ENCODE measurements around the gene DBN1. TPM values are rescaled to one million over a fixed set of nuclear protein-coding genes. Genes with fewer than 3 reads are reported as not detected.

Gene DBN1
- polyA plus RNA-seq, 1 experiment: 164 TPM

GRCh38 chr5:177468685-177469628 lies 4.5 kb downstream of the DBN1 start:
- no peaks in the 10 kb centered on the region for H3K27me3 ChIP-seq (ENCODE audit: control insufficient read depth, insufficient read depth, low read length)
- no peak for DNase-seq (ENCODE audit: low read depth, low spot score)
- H3K9me3 ChIP-seq (ENCODE audit: control insufficient read depth, insufficient read depth, low read length): peaks cover 12% of the 10 kb centered on the region
- 0 out of 2 replicates have a peak overlapping the region, but pooled peaks have one; percentile 13 for H3K4me3 ChIP-seq (ENCODE audit: low read depth, low read length)
- ChIA-PET POLR2A (interaction anchor here (0.6 to 3.4 kb wide), 6 partner anchors 10 to 79 kb away, joined by 3 to 20 read pairs (median 4); partner anchors contain the start of gene PDLIM7), CTCF (interaction anchor here (1.0 to 3.3 kb wide), 3 partner anchors 12 to 79 kb away, joined by 4 to 13 read pairs (median 11); no protein-coding TSS in a partner anchor)
- H3K27ac ChIP-seq (ENCODE audit: low read depth, low read length): peak overlapping the region; percentile 52
- TF ChIP-seq CTCF (IDR thresholded peaks at IDR 0.05; ENCODE audit: low read depth, low read length): no peak

- Histone ChIP-seq H3K27me3 (ENCODE audit: control insufficient read depth, insufficient read depth, low read length) (no peaks in the 10 kb centered on the region), H3K9me3 (ENCODE audit: control insufficient read depth, insufficient read depth, low read length) (peaks cover 12% of the 10 kb centered on the region), H3K27ac (ENCODE audit: low read depth, low read length) (peak overlapping the region; percentile 52), H3K4me3 (ENCODE audit: low read depth, low read length) (no peak overlapping the region)
- no peak for TF ChIP-seq CTCF (IDR thresholded peaks at IDR 0.05; ENCODE audit: low read depth, low read length)
- ChIA-PET POLR2A (interaction anchor here (0.6 to 3.4 kb wide), 3 partner anchors 10 to 44 kb away, joined by 3 to 20 read pairs (median 3); partner anchors contain the start of gene PDLIM7), CTCF (interaction anchor here (1.0 to 3.3 kb wide), 2 partner anchors 11 to 13 kb away, joined by 3 to 13 read pairs; no protein-coding TSS in a partner anchor)
- no peak for DNase-seq (ENCODE audit: low read depth, low spot score)
These were observed 5.1 kb downstream of the DBN1 start for GRCh38 chr5:177468329-177468684.

GRCh38 chr5:177467436-177467835 lies 6.0 kb downstream of the DBN1 start:
- H3K4me3 ChIP-seq (ENCODE audit: low read depth, low read length): no peak overlapping the region
- no peaks in the 10 kb centered on the region for H3K27me3 ChIP-seq (ENCODE audit: control insufficient read depth, insufficient read depth, low read length)
- no peak for TF ChIP-seq CTCF (IDR thresholded peaks at IDR 0.05; ENCODE audit: low read depth, low read length)
- POLR2A ChIA-PET: interaction anchor here (0.7 to 3.4 kb wide), 2 partner anchors 9 to 30 kb away, joined by 3 to 20 read pairs; partner anchors contain the start of gene PDLIM7
- no peak for DNase-seq (ENCODE audit: low read depth, low spot score)
- CTCF ChIA-PET: interaction anchor here (0.6 to 3.3 kb wide), 3 partner anchors 10 to 83 kb away, joined by 3 to 13 read pairs (median 3); partner anchors contain the start of gene SLC34A1
- peaks cover 12% of the 10 kb centered on the region for H3K9me3 ChIP-seq (ENCODE audit: control insufficient read depth, insufficient read depth, low read length)
- H3K27ac ChIP-seq (ENCODE audit: low read depth, low read length): no peak overlapping the region

- Histone ChIP-seq H3K27me3 (ENCODE audit: control insufficient read depth, insufficient read depth, low read length) (no peaks in the 10 kb centered on the region), H3K9me3 (ENCODE audit: control insufficient read depth, insufficient read depth, low read length) (peaks cover 12% of the 10 kb centered on the region), H3K4me3 (ENCODE audit: low read depth, low read length) (no peak overlapping the region), H3K27ac (ENCODE audit: low read depth, low read length) (no peak overlapping the region)
- ChIA-PET CTCF (interaction anchor here (2.2 kb wide), 1 partner anchor 12 kb away, joined by 9 read pairs; no protein-coding TSS in a partner anchor), POLR2A (interaction anchor here (3.4 kb wide), 1 partner anchor 9 kb away, joined by 20 read pairs; no protein-coding TSS in a partner anchor)
- TF ChIP-seq CTCF (IDR thresholded peaks at IDR 0.05; ENCODE audit: low read depth, low read length): no peak
- no peak for DNase-seq (ENCODE audit: low read depth, low spot score)
These were observed 6.6 kb downstream of the DBN1 start for GRCh38 chr5:177466861-177467260.
